ENCODE data around the gene TPRX1.
"Not testable (repeated sequence)": the region's sequence is repeated elsewhere in the genome, so short reads cannot be mapped to it uniquely, and the experiment has no call there.

TPRX1 gene

GRCh38 chr19:47778049-47778953 lies 26.1 kb downstream of the TPRX1 start, which contains the start of gene SELENOW:
TSS of gene SELENOW (plus strand) at chr19:47778703. CDS start at chr19:47778786, 83 bp downstream.
- peak; percentile 77 for DNase-seq (ENCODE audit: low read depth, low spot score)
- peak within 1 kb of the TSS; percentile 95 for H3K4me3 ChIP-seq (ENCODE audit: low read depth, low read length)
- TF ChIP-seq CTCF (IDR thresholded peaks at IDR 0.05; ENCODE audit: low read depth, low read length): no peak
- in situ Hi-C loops (cut with HindIII; ENCODE audit: low sequenced_read_pairs): no loop called here

DNA sequence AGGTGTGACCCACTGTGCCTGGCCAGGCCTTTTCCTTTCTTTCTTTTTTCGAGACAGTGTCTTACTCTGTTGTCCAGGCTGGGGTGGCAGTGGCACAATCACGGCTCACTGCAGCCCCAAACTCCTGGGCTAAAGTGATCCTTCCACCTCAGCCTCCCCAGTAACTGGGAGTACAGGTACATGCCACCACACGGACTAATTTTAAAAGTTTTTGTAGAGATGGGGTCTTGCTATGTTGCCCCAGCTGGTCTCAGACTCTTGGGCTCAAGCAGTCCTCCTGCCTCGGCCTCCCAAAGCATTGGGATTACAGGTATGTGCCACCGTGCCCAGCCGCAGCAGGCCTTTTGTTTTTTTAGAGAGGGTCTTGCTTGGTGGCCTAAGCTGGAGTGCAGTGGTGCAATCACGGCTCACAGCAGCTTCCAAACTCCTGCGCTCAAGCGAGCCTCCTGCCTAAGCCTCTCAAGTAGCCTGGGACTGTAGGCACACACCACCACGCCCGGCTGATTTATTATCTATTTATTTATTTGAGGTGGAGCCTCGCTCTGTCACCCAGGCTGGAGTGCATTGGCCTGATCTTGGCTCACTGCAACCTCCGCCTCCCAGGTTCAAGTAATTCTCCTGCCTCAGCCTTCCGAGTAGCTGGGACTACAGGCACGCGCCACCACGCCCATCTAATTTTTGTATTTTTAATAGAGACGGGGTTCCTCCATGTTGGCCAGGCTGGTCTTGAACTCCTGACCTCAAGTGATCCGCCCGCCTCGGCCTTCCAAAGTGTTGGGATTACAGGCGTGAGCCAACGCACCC lies 26.9 kb downstream of the TPRX1 start:
- DNase-seq (ENCODE audit: low read depth, low spot score); in situ Hi-C loops (cut with HindIII; ENCODE audit: low sequenced_read_pairs): not testable (repeated sequence)
- H3K4me3 ChIP-seq (ENCODE audit: low read depth, low read length): peak overlapping the region; percentile 95

DNA sequence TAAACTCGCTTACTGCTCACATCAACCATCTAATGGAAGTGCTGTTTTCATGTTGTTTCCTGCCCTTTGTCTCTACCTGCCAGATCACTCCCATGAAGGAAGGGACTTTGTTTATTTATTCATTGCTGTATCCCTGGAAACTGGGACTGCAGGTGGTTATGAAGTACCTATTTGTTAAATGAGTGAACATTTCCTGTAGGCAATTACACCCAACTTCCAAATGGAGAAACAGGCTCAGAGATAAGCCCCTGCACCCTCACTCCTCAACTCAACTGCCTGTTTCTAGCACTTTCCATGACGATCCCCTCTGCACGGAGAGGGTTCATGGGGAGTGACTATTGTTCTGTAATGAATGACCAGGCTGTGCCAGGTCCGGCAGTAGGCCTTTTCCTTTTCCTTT lies 27.8 kb downstream of the TPRX1 start:
- H3K4me3 ChIP-seq (ENCODE audit: low read depth, low read length): no peak overlapping the region
- TF ChIP-seq CTCF (IDR thresholded peaks at IDR 0.05; ENCODE audit: low read depth, low read length): no peak
- in situ Hi-C loops (cut with HindIII; ENCODE audit: low sequenced_read_pairs): no loop called here
- no peak for DNase-seq (ENCODE audit: low read depth, low spot score)

DNA sequence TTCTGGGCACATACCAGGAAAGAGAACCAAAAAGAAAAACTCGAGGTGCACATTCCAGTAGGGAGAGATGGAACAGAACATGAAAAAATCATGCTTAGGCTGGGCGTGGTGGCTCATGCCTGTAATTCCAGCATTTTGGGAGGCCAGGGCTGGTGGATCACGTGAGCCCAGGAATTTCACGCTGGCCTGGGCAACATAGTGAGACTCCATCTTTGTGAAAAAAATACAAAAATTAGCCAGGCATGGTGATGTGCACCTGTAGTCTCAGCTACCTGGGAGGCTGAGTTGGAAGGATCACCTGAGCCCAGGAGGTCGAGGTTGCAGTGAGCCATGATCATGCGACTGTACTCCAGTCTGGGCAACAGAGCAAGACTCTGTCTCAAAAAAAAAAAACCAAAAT lies 33.1 kb downstream of the TPRX1 start:
- H3K4me3 ChIP-seq (ENCODE audit: low read depth, low read length); in situ Hi-C loops (cut with HindIII; ENCODE audit: low sequenced_read_pairs); DNase-seq (ENCODE audit: low read depth, low spot score): not testable (repeated sequence)

GRCh38 chr19:47769534-47769933 lies 34.8 kb downstream of the TPRX1 start:
- no peak overlapping the region for H3K4me3 ChIP-seq (ENCODE audit: low read depth, low read length)
- in situ Hi-C loops (cut with HindIII; ENCODE audit: low sequenced_read_pairs): no loop called here
- no peak for TF ChIP-seq CTCF (IDR thresholded peaks at IDR 0.05; ENCODE audit: low read depth, low read length)
- no peak for DNase-seq (ENCODE audit: low read depth, low spot score)

DNA sequence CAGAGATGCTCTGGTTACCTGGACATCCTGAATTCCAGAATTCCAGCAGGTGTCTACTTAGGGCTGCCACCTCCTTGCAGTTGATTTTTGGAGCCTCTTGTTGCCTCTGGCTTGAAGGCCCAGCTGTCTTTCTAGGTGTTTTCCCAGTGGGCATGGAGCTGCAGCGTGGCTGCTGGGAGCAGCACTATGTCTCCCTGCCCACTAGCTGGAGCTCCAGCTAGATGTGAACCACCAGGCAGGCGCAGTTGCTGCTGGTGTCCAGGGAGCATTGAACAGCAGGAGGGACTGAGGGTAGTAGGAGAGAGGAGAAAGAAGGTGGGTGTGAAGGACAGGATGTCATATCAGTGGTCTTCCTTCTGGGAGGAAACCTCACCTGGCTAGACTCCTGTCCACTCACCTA lies 35.7 kb downstream of the TPRX1 start:
- no peak for DNase-seq (ENCODE audit: low read depth, low spot score)
- TF ChIP-seq CTCF (IDR thresholded peaks at IDR 0.05; ENCODE audit: low read depth, low read length): no peak
- no peak overlapping the region for H3K4me3 ChIP-seq (ENCODE audit: low read depth, low read length)
- in situ Hi-C loops (cut with HindIII; ENCODE audit: low sequenced_read_pairs): no loop called here

DNA sequence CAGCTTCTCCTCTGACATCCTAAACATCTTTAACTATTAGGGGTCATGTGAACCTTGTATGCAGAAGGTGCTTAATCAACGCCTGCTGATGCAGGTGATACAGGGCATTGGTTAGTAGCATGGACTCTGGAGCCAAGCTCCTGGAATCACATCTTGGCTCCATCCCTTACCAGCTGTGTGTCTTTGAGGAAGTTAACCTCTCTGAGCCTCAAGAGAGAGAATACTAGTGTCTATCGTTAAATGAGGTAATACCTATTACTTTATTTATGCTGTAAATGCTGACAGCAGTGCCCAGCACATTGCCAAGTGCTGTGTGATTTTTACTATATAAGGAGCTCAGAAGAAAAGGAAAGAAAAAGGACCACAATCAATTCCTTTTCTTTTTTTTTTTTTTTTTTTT lies 37.0 kb downstream of the TPRX1 start:
- TF ChIP-seq CTCF (IDR thresholded peaks at IDR 0.05; ENCODE audit: low read depth, low read length): no peak
- DNase-seq (ENCODE audit: low read depth, low spot score): no peak
- in situ Hi-C loops (cut with HindIII; ENCODE audit: low sequenced_read_pairs): no loop called here
- no peak overlapping the region for H3K4me3 ChIP-seq (ENCODE audit: low read depth, low read length)
